HG03354 (cell line): ENCODE measurements around the gene SH3D19.
"Not testable (repeated sequence)": the region's sequence is repeated elsewhere in the genome, so short reads cannot be mapped to it uniquely, and the experiment has no call there.

Source experiments
- ATAC-seq: cut with Tn5 transposase; IDR thresholded peaks from one replicate; pipeline ENCODE4 v1.9.1; 2021; ENCODE audit warnings: mild to moderate bottlenecking; ENCODE audit not compliant: unreplicated experiment, poor library complexity, severe bottlenecking

Gene SH3D19

GRCh38 chr4:151324124-151324751, 1.2 kb downstream of the SH3D19 start:
- ATAC-seq: no peak

GRCh38 chr4:151323667-151324066, 1.7 kb downstream of the SH3D19 start:
- ATAC-seq: no peak

GRCh38 chr4:151322570-151322969, 2.8 kb downstream of the SH3D19 start:
- no peak for ATAC-seq

GRCh38 chr4:151322161-151322560, 3.2 kb downstream of the SH3D19 start:
- not testable (repeated sequence) for ATAC-seq

GRCh38 chr4:151321586-151321985, 3.8 kb downstream of the SH3D19 start:
- ATAC-seq: no peak

- ATAC-seq: no peak
Observed at GRCh38 chr4:151319490-151319889, 5.9 kb downstream of the SH3D19 start.

GRCh38 chr4:151318307-151319006, 6.9 kb downstream of the SH3D19 start:
- ATAC-seq: no peak

GRCh38 chr4:151316645-151317044, 8.8 kb downstream of the SH3D19 start:
- ATAC-seq: no peak

- ATAC-seq: no peak
Observed at GRCh38 chr4:151315212-151315886, 10.1 kb downstream of the SH3D19 start.

- ATAC-seq: no peak
Observed at GRCh38 chr4:151314479-151314878, 10.9 kb downstream of the SH3D19 start.

GRCh38 chr4:151314010-151314355, 11.4 kb downstream of the SH3D19 start:
- no peak for ATAC-seq

- ATAC-seq: no peak
Observed at GRCh38 chr4:151313306-151314009, 11.9 kb downstream of the SH3D19 start.

- no peak for ATAC-seq
Observed at GRCh38 chr4:151310124-151310728, 15.2 kb downstream of the SH3D19 start.

GRCh38 chr4:151304755-151305154, 20.6 kb downstream of the SH3D19 start:
- ATAC-seq: peak; percentile 95

- no peak for ATAC-seq
Observed at GRCh38 chr4:151304226-151304625, 21.2 kb downstream of the SH3D19 start.

- ATAC-seq: no peak
Observed at GRCh38 chr4:151302432-151302831, 23.0 kb downstream of the SH3D19 start.

GRCh38 chr4:151297170-151297569, 28.2 kb downstream of the SH3D19 start:
- ATAC-seq: no peak

GRCh38 chr4:151296227-151296626, 29.2 kb downstream of the SH3D19 start:
- ATAC-seq: no peak

GRCh38 chr4:151294833-151295496, 30.4 kb downstream of the SH3D19 start:
- ATAC-seq: no peak

- no peak for ATAC-seq
Observed at GRCh38 chr4:151292038-151292437, 33.4 kb downstream of the SH3D19 start.
